ENCODE measurements around the gene FMNL2. TPM values are rescaled to one million over a fixed set of nuclear protein-coding genes. Genes with fewer than 3 reads are reported as not detected.

Gene FMNL2
- total and polyA plus RNA-seq, 10 donors, result 8.8 to 59.3 (median 33.5) TPM

- intact Hi-C loops (cut with DNase I; ENCODE audit: low total_unique reads), result loop anchor here (10.0 kb wide), 1 partner anchor 285 kb away; no protein-coding TSS in a partner anchor
- TF ChIP-seq POLR2AphosphoS5 (IDR thresholded peaks at IDR 0.05), result no peak
- TF ChIP-seq POLR2A (IDR thresholded peaks at IDR 0.05), result no peak
- TF ChIP-seq, protein P1, sequence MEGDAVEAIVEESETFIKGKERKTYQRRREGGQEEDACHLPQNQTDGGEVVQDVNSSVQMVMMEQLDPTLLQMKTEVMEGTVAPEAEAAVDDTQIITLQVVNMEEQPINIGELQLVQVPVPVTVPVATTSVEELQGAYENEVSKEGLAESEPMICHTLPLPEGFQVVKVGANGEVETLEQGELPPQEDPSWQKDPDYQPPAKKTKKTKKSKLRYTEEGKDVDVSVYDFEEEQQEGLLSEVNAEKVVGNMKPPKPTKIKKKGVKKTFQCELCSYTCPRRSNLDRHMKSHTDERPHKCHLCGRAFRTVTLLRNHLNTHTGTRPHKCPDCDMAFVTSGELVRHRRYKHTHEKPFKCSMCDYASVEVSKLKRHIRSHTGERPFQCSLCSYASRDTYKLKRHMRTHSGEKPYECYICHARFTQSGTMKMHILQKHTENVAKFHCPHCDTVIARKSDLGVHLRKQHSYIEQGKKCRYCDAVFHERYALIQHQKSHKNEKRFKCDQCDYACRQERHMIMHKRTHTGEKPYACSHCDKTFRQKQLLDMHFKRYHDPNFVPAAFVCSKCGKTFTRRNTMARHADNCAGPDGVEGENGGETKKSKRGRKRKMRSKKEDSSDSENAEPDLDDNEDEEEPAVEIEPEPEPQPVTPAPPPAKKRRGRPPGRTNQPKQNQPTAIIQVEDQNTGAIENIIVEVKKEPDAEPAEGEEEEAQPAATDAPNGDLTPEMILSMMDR (IDR thresholded peaks at IDR 0.05 in 8 of 11, conservative IDR thresholded peaks at IDR 0.05 in 3 of 11), result no peak
Measured at GRCh38 chr2:152339556-152340286, 4.7 kb downstream of the FMNL2 start.

GRCh38 chr2:152342259-152343046 is 7.5 kb downstream of the FMNL2 start:
- intact Hi-C loops (cut with DNase I; ENCODE audit: low total_unique reads), result loop anchor here (10.0 kb wide), 1 partner anchor 282 kb away; no protein-coding TSS in a partner anchor
- H3K4me3 ChIP-seq, result no peak overlapping the region
- peaks cover 0 to 8% (median 0%) of the 10 kb centered on the region in 6 donors for H3K4me1 ChIP-seq
- 88 to 96% (median 94%) methylated on average over 4 of the region's 4 CpGs for WGBS, 5 donors
- H3K27ac ChIP-seq, result no peak overlapping the region
- no peaks in the 10 kb centered on the region for H3K36me3 ChIP-seq
- DNase-seq, result no peak
- TF ChIP-seq POLR2A (IDR thresholded peaks at IDR 0.05) (no peak), POLR2AphosphoS5 (IDR thresholded peaks at IDR 0.05) (no peak)
- TF ChIP-seq, protein P1 (IDR thresholded peaks at IDR 0.05 in 8 of 11, conservative IDR thresholded peaks at IDR 0.05 in 3 of 11), result no peak
- no peaks in the 10 kb centered on the region for H3K9me3 ChIP-seq
- H3K27me3 ChIP-seq (replicated peaks in 1 of 7), result no peaks in the 10 kb centered on the region

More at GRCh38 chr2:152339556-152340286, 4.7 kb downstream of the FMNL2 start:
- Histone ChIP-seq H3K27me3 (replicated peaks in 1 of 7) (peaks cover 0 to 24% (median 10%) of the 10 kb centered on the region in 7 donors), H3K36me3 (no peaks in the 10 kb centered on the region), H3K9me3 (no peaks in the 10 kb centered on the region), H3K4me3 (no peak overlapping the region), H3K4me1 (peaks cover 0 to 31% (median 15%) of the 10 kb centered on the region in 6 donors), H3K27ac (no peak overlapping the region)
- DNase-seq, result no peak
- WGBS, 5 donors, result 71 to 89% (median 76%) methylated on average over 2 of the region's 2 CpGs

- H3K4me3 ChIP-seq, result no peak overlapping the region
- H3K4me1 ChIP-seq, result peaks cover 0 to 8% (median 0%) of the 10 kb centered on the region in 6 donors
- 78 to 91% (median 86%) methylated on average over 4 of the region's 4 CpGs for WGBS, 5 donors
- intact Hi-C loops (cut with DNase I; ENCODE audit: low total_unique reads), result loop anchor here (10.0 kb wide), 1 partner anchor 281 kb away; no protein-coding TSS in a partner anchor
- no peak for DNase-seq
- no peaks in the 10 kb centered on the region for H3K36me3 ChIP-seq
- no peak overlapping the region for H3K27ac ChIP-seq
- no peaks in the 10 kb centered on the region for H3K9me3 ChIP-seq
- H3K27me3 ChIP-seq (replicated peaks in 1 of 7), result no peaks in the 10 kb centered on the region
- TF ChIP-seq POLR2A (IDR thresholded peaks at IDR 0.05) (no peak), POLR2AphosphoS5 (IDR thresholded peaks at IDR 0.05) (no peak)
- TF ChIP-seq, protein P1 (IDR thresholded peaks at IDR 0.05 in 8 of 11, conservative IDR thresholded peaks at IDR 0.05 in 3 of 11), result no peak
Measured at GRCh38 chr2:152343426-152343825, 8.5 kb downstream of the FMNL2 start.

Measured in spleen (tissue), 11 donors.